DND-41 (cell line): ENCODE measurements around the gene EPHA7.

Source experiments
- CTCF ChIP-seq: IDR thresholded peaks from 2 replicates; pipeline ENCODE4 v1.5.1; 2012; ENCODE audit warnings: borderline replicate concordance, low read length, moderate library complexity, mild to moderate bottlenecking; ENCODE audit not compliant: poor library complexity, severe bottlenecking; ENCODE audit errors: extremely low read depth
- EZH2 ChIP-seq: IDR thresholded peaks from 3 replicates; pipeline ENCODE4 v1.6.1; 2012; ENCODE audit warnings: borderline replicate concordance, low read depth, mild to moderate bottlenecking, moderate library complexity, low read length, inconsistent platforms; ENCODE audit not compliant: severe bottlenecking

- TF ChIP-seq CTCF: no peak
- no peak for TF ChIP-seq EZH2
These were observed 114.9 kb downstream of the EPHA7 start for GRCh38 chr6:93304505-93304904.
